Lower lobe of right lung (tissue), 2 donors: ENCODE measurements around the gene TRPC4AP. TPM values are rescaled to one million over a fixed set of nuclear protein-coding genes. Genes with fewer than 3 reads are reported as not detected.

Experiments
- ATAC-seq, 2 donors: fragments of 200-7000 bp; cut with Tn5 transposase; one replicate each; pipeline ENCODE4 v1.9.1; 2020 to 2022; ENCODE audit warnings: mild to moderate bottlenecking in 2 of 2, moderate library complexity in 2 of 2
- DNase-seq: peaks from one replicate; pipeline ENCODE4 v3.0.0-alpha.2; 2020
- H3K27ac ChIP-seq: fragments of 200-600 bp; one replicate; pipeline ENCODE4 v1.8.0; 2022
- H3K27me3 ChIP-seq: fragments of 200-600 bp; one replicate; pipeline ENCODE4 v1.8.0; 2022; ENCODE audit warnings: low read depth
- H3K36me3 ChIP-seq: fragments of 200-600 bp; one replicate; pipeline ENCODE4 v1.8.0; 2022; ENCODE audit warnings: mild to moderate bottlenecking
- H3K4me1 ChIP-seq: fragments of 200-600 bp; one replicate; pipeline ENCODE4 v1.8.0; 2022
- H3K4me3 ChIP-seq: fragments of 200-600 bp; one replicate; pipeline ENCODE4 v1.8.0; 2022; ENCODE audit warnings: mild to moderate bottlenecking
- H3K9me3 ChIP-seq: fragments of 200-600 bp; one replicate; pipeline ENCODE4 v1.8.0; 2022
- intact Hi-C: fragments of 100-400 bp; cut with DNase I; formaldehyde crosslinking; loops from one replicate; pipeline ENCODE4 v1.11.0; 2022
- total RNA-seq: library from RNA; stranded (reverse); fragmentation: NEBNext Ultra II Directional; extraction: Animal tissue kit (Norgen Biotek cat#: 25700); gene quantifications from one replicate; pipeline ENCODE4 v1.2.1, GENCODE V29; 2021
- TF ChIP-seq, protein P1 (sequence below): fragments of 200-600 bp; IDR thresholded peaks from one replicate; pipeline ENCODE4 v1.8.0; 2022; ENCODE audit warnings: antibody characterized with exemption, mild to moderate bottlenecking
- donor health status: DM: no; HTN: yes; CAD: no; lungs with severe emphysema.

The TRPC4AP gene
- total RNA-seq, 1 donor from 2014 or later = 63.2 TPM

GRCh38 chr20:35017099-35017835, 75.3 kb downstream of the TRPC4AP start:
- intact Hi-C loops = no loop called here
- no peak for ATAC-seq
- no peak for DNase-seq
- H3K4me1 ChIP-seq = peaks cover 8% of the 10 kb centered on the region
- no peak overlapping the region for H3K4me3 ChIP-seq
- TF ChIP-seq, protein P1, sequence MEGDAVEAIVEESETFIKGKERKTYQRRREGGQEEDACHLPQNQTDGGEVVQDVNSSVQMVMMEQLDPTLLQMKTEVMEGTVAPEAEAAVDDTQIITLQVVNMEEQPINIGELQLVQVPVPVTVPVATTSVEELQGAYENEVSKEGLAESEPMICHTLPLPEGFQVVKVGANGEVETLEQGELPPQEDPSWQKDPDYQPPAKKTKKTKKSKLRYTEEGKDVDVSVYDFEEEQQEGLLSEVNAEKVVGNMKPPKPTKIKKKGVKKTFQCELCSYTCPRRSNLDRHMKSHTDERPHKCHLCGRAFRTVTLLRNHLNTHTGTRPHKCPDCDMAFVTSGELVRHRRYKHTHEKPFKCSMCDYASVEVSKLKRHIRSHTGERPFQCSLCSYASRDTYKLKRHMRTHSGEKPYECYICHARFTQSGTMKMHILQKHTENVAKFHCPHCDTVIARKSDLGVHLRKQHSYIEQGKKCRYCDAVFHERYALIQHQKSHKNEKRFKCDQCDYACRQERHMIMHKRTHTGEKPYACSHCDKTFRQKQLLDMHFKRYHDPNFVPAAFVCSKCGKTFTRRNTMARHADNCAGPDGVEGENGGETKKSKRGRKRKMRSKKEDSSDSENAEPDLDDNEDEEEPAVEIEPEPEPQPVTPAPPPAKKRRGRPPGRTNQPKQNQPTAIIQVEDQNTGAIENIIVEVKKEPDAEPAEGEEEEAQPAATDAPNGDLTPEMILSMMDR = no peak
- H3K36me3 ChIP-seq = peaks cover 100% of the 10 kb centered on the region
- no peaks in the 10 kb centered on the region for H3K9me3 ChIP-seq
- H3K27me3 ChIP-seq = no peaks in the 10 kb centered on the region
- no peak overlapping the region for H3K27ac ChIP-seq

- peak overlapping the region; percentile 12 for H3K27ac ChIP-seq
Observed at GRCh38 chr20:35015863-35016193, 76.8 kb downstream of the TRPC4AP start.

DNA sequence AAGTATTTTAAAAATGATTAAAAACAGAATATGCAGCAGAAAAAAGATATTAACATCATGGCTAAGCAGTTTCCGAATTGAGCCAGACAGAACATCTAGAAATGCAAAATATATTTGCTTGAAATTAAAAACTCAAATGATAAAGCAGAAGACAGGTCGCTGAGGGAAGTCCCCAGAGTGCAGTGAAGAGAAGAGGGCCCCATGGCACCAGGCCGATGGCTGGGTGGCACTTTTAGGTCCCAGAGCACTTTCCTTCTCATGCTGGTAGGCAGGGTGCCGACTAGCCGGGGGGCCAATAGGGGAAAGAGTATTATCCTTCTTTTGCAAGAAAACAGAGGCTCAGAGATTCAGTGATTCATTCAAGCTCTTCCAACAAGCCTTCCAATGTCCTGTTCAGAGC, 78.1 kb downstream of the TRPC4AP start:
- Histone ChIP-seq H3K4me3 (no peak overlapping the region), H3K36me3 (peaks cover 100% of the 10 kb centered on the region), H3K4me1 (peaks cover 12% of the 10 kb centered on the region), H3K27ac (no peak overlapping the region), H3K27me3 (no peaks in the 10 kb centered on the region), H3K9me3 (no peaks in the 10 kb centered on the region)
- intact Hi-C loops = no loop called here
- no peak for DNase-seq
- no peak for ATAC-seq
- TF ChIP-seq, protein P1 = no peak

More at GRCh38 chr20:35015863-35016193, 76.8 kb downstream of the TRPC4AP start:
- Histone ChIP-seq H3K27me3 (no peaks in the 10 kb centered on the region), H3K4me3 (no peak overlapping the region), H3K9me3 (no peaks in the 10 kb centered on the region), H3K36me3 (peaks cover 100% of the 10 kb centered on the region), H3K4me1 (peaks cover 12% of the 10 kb centered on the region)
- DNase-seq (no peak), ATAC-seq (no peak)
- TF ChIP-seq, protein P1 = no peak
- intact Hi-C loops = no loop called here

- ATAC-seq (no peak), DNase-seq (no peak)
- TF ChIP-seq, protein P1 = no peak
- intact Hi-C loops = no loop called here
- Histone ChIP-seq H3K27ac (no peak overlapping the region), H3K36me3 (peaks cover 100% of the 10 kb centered on the region), H3K27me3 (no peaks in the 10 kb centered on the region), H3K4me3 (no peak overlapping the region), H3K4me1 (peaks cover 12% of the 10 kb centered on the region), H3K9me3 (no peaks in the 10 kb centered on the region)
Observed at GRCh38 chr20:35013421-35014411, 78.9 kb downstream of the TRPC4AP start.

- DNase-seq (no peak), ATAC-seq (no peak)
- peaks cover 100% of the 10 kb centered on the region for H3K36me3 ChIP-seq
Observed at GRCh38 chr20:35012227-35013069, 80.2 kb downstream of the TRPC4AP start.

More at GRCh38 chr20:35012227-35013069, 80.2 kb downstream of the TRPC4AP start:
- peak overlapping the region; percentile 62 for H3K27ac ChIP-seq
- intact Hi-C loops = no loop called here
- peaks cover 12% of the 10 kb centered on the region for H3K4me1 ChIP-seq
- H3K9me3 ChIP-seq = no peaks in the 10 kb centered on the region
- no peaks in the 10 kb centered on the region for H3K27me3 ChIP-seq
- TF ChIP-seq, protein P1 = no peak
- no peak overlapping the region for H3K4me3 ChIP-seq
